Activated CD8-positive, alpha-beta memory T cell treated with anti-CD3 and anti-CD28 coated beads for 1 hour (primary cell): ENCODE data around the gene KCNQ2.

Source experiments
- DNase-seq, 2 donors: peaks; one replicate each; pipeline ENCODE4 v3.0.0-alpha.2; 2020; ENCODE audit warnings: low read depth in 1 of 2; ENCODE audit errors: extremely low read depth in 1 of 2

KCNQ2 gene

GRCh38 chr20:63361519-63362435 is 110.7 kb downstream of the KCNQ2 start:
- no peak for DNase-seq

GRCh38 chr20:63360850-63361518 is 111.5 kb downstream of the KCNQ2 start, which contains the start of gene CHRNA4:
TSS of gene CHRNA4 (minus strand) at chr20:63361349. CDS start at chr20:63361165, 184 bp downstream.
- DNase-seq, result no peak

DNA sequence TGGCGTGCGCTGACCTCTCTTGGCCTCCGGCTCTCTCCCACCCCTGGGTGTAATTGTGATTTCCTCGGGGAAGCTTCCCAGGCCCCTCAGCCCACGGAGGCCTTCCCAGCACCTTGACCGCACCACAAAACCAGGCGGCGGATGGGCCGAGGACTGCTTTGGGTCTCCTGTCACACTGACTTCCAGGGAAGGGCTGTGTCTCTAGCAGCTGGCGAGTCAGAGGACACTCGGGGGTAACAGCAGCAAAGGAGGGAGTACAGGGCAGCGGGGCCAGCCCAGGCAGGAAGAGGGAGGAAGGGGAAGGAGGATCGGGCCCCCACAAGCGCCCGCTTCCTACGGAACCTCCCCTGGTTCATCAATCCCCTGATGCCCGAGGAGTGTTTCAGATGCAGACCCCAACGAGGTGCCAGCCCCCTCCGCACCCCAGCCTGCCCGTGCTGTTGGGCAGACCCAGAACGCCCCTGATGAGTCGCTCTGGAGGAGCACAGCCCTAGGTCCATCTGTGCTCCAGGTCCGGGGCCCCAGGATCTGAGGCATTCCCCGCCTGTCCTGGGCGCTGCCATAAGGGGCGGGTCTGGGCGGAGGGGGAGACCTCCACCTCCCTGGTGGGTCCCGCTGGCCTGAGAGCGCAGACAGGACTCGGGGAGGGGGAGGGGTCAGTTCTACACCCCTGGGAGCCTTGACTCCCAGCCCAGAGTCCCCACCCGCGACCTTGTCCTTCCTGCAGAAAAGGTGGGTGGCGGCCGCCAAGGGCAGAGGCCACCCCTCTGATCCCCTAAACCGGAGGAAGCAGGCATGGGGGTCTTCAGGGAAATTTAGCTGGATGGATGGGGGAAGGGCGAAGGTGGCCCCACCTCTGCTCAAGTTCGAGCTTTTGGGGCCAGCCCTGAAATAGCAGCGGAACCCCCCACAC is 112.3 kb downstream of the KCNQ2 start:
- no peak for DNase-seq

- DNase-seq, result no peak
These were observed 113.1 kb downstream of the KCNQ2 start for GRCh38 chr20:63359164-63359934.

GRCh38 chr20:63357921-63358905 is 114.2 kb downstream of the KCNQ2 start:
- no peak for DNase-seq

DNA sequence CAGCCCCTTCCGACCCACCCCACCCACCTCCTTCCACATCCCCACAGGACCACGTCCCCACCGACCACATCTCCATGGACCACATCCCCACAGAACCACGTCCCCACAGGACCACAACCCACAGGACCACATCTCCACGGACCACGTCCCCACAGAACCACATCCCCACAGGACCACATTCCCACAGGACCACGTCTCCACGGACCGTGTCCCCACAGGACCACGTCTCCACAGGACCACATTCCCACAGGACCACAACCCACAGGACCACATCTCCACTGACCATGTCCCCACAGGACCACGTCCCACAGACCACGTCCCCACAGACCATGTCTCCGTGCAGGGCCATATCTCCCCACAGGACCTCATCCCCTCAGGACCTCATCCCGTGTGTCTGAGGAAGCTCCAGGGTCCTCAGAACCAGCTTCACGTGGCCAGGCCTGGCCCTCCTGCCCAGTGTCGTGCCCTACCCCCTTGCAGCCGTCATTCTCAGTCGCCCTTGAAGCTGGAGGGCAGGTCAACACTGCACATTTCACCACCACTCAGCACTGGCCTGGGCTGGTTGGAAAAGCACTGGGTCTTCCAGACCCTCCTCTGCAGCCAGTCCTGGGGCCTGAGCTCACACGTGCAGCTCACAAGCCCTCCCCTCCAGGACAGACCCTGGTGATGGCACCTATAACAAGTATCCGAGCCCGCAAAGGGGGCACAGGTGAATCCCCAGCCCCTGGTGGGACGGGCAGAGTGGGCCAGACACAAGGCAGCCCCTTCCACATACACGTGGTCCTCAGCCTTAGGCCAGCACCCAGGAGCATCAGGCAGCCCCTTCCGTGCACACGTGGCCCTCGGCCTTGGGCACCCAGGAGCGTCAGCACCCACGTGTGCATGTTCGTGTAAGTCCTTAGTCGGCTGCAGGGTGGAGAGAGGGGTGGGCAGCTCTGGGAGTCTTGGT is 115.2 kb downstream of the KCNQ2 start:
- no peak for DNase-seq

- DNase-seq, result no peak
These were observed 115.9 kb downstream of the KCNQ2 start for GRCh38 chr20:63356511-63356910.

DNA sequence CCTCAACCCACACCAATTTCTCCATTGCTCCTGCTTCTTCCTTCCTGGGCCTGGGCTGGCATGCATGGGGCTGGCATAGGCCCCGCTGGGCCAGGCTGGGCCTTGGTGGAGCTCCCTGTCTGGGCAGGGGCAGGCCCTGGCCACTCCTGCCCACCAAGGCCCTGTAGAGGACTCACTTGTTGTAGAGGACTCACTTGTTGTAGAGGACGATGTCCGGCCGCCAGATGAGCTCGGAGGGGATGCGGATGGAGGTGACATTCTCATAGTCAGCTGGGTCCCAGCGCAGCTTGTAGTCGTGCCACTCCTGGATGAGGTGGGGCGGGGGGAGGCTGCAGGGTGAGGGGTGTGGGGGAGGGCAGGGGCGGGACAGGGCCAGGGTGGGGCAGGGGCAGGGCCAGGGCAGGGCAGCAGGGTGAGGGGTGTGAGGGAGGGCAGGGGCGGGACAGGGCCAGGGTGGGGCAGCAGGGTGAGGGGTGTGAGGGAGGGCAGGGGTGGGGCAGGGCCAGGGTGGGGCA is 116.6 kb downstream of the KCNQ2 start:
- DNase-seq, result no peak

DNA sequence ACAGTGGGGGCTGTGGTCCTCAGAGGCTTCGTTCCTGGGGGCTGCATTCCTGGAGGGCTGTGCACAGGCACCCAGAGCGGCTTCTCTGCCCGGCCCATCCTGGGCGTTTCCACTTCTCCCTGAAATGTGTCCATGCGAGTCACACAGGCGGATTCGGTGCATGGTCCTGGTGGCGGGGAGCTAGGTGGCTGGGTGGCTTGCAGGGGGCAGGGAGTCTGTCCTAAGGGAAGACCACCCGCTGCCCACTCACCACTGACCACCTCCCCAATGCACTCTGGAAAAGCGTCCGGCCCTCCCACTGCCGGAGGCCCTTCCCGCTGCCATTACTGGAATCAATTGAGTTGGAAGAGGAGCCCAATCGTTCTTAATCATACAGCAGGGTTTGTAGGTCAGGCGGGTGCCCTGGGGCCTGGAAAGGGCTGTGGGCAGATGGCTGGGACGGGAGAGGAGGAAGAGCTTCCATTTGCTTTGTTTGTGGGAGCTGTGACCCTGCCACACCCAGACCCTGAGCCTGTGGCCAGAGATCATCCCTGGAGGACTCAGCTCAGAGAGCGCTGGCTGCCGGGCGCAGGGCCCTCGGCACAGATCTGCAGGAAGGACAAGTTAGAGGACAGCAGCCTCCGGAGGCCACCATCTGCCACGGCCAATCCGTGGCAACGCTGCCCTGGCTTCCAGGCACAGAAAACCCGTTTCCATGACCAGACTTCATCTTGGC is 117.7 kb downstream of the KCNQ2 start:
- no peak for DNase-seq

DNA sequence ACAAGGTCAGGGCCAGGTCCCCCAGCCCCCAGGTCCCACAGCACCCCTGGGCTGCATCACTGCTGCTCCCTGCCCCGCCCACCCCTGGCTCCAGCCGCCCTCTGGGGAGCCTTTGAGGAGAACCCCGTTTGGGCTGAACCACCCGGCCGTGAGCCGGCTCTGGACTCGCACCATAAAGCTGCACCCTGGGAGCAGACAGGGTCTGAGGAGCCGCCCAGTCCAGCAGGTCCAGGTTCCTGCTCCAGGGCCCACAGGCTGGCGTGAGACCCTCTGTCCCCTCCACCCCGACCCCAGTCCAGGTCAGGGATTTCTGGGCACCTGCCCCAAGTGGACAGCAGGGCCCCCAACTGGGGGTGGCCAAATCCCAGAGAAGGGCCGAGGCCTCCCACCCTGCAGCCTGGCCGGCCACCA is 119.6 kb downstream of the KCNQ2 start:
- no peak for DNase-seq

DNA sequence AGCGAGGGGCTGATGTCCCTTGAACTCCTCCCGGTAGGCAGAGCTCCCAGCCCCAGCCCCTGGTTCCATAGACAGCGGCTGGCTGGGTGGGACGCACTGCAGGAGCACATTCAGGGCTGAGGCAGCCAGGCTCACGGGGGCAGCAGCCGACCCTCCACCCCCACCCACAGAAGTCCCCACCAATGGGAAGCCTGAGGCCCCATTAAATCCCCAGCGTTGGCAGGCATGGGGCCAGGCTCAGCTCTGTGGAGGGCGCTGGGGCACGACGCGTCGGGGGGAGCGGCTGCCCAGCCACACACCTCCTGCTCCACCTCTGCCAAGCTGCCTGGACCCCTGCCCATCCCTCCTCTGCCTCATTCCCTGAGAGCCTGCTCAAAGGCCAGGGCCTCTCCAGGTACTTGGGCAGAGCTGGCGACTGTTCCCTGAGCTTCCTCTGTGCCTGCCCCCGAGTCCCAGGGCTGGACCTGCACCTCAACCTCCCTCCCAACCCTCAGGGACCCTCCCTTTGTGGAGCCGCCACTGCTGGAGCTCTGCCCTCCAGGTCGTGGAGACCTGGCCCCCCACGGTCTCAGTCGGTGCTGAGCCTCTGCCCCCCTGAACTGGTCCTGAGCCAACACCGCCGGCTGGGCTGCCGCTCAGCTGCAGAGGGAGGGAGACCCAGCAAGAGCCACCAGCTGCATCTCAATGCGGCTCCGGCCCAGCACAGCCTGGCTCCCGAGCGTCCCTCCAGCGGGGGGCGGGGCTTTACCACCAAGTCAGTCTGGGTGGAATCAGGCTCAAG is 120.5 kb downstream of the KCNQ2 start:
- DNase-seq, result no peak

DNA sequence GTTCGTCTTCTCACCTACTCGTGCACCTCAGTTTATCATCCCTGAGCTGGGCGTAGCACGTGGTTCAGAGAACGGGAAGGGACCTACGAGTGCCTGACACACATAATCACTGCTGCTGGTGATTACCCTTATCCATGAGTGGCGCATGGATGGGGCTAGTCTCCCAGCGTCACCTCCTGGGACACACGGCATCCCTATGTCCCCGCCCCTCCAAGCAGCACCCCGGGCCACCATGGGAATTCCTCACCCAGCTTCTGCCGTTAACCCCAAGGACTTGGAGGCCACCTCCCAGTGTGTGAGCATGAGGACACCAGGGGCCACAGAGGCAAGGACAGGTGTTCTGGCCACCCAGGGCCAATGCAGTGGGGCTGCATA is 121.1 kb downstream of the KCNQ2 start:
- no peak for DNase-seq

DNA sequence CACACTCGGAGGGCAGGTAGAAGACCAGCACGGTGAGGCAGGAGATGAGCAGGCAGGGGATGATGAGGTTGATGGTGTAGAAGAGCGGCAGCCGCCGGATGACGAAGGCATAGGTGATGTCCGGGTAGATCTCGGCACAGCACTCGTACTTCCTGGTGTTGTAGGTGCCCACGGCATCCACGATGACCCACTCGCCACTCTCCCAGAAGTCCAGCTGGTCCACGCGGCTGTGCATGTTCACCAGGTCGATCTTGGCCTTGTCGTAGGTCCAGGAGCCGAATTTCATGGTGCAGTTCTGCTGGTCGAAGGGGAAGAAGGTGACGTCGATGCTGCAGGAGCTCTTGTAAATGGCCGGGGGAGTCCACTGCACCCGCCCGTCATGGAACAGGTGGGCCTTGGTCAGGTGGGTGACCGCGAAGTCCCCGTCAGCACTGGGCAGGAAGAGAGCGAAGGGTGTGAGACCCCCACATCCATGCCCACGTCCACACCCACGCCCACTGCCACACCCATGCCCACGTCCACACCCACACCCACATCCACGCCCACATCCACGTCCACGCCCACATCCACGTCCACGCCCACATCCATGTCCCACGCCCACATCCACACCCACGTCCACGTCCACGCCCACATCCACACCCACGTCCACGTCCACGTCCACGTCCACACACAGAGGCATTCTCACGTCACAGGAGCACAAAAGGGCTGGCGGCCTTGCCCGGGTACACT is 121.7 kb downstream of the KCNQ2 start:
- DNase-seq, result no peak
